ENCODE data around the gene E2F3.

Gene E2F3

DNA sequence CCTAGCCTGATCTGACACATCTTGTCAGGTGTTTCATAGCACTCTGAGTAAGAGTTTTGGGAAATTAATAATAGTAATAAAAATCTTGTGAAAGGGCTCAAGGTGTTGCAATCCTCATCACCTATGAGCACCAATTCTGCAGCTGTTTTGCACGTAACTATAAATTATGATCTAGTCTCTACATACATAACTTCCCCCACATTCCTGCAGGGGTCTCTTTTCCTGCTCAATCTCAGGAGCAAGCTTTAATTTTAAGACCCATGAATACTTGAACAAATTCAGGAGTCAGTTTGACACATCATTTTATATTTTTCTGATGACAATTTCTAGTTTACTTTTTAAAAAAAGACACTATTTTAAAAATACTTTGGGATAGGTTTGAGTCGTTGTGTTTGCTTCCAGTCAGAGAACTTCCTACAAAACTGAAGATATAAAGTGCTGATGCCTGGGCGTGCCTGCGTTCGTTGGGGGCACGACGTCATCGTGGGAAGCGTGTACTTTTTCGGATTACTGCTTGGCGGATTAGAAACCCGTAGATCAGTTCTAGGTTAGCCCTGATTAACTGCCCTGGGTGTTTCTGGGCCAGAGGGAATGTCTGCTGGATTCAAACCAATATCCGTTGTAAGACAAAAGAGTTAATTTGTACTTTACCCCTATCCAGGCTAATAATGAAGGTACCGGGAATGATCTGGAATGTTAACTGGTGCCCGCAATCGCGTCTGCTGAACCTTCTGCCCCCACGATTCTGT lies 1.0 kb upstream of the E2F3 start:
- H3K9ac ChIP-seq (ENCODE audit: low read depth, low read length), result peak overlapping the region; percentile 53
- peak overlapping the region; percentile 23 to 61; a peak in 3 of 4 replicates for H3K4me3 ChIP-seq (ENCODE audit: low read depth in 1 of 2, low read length in 2 of 2)
- H3K4me1 ChIP-seq (ENCODE audit: insufficient read depth, low read length), result peaks cover 26% of the 10 kb centered on the region
- H3K27ac ChIP-seq (ENCODE audit: low read length), result peak overlapping the region; percentile 64
- H3K27me3 ChIP-seq (ENCODE audit: insufficient read depth, low read length, poor library complexity), result no peaks in the 10 kb centered on the region
- DNase-seq (peak; percentile 47), ATAC-seq (ENCODE audit: insufficient read depth, low read depth) (no peak)
- H3K9me3 ChIP-seq (ENCODE audit: insufficient read depth, low read length, severe bottlenecking), result no peaks in the 10 kb centered on the region
- no peak for TF ChIP-seq EZH2 (IDR thresholded peaks at IDR 0.05; ENCODE audit: borderline replicate concordance, low read depth, low read length, severe bottlenecking)
- TF ChIP-seq, protein P1, sequence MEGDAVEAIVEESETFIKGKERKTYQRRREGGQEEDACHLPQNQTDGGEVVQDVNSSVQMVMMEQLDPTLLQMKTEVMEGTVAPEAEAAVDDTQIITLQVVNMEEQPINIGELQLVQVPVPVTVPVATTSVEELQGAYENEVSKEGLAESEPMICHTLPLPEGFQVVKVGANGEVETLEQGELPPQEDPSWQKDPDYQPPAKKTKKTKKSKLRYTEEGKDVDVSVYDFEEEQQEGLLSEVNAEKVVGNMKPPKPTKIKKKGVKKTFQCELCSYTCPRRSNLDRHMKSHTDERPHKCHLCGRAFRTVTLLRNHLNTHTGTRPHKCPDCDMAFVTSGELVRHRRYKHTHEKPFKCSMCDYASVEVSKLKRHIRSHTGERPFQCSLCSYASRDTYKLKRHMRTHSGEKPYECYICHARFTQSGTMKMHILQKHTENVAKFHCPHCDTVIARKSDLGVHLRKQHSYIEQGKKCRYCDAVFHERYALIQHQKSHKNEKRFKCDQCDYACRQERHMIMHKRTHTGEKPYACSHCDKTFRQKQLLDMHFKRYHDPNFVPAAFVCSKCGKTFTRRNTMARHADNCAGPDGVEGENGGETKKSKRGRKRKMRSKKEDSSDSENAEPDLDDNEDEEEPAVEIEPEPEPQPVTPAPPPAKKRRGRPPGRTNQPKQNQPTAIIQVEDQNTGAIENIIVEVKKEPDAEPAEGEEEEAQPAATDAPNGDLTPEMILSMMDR (IDR thresholded peaks at IDR 0.05; ENCODE audit: borderline replicate concordance, extremely low read depth, low read length, poor library complexity, severe bottlenecking), result peak; percentile 69
- peaks cover 7% of the 10 kb centered on the region for H3K36me3 ChIP-seq (ENCODE audit: insufficient read depth, low read length)
- H2AFZ ChIP-seq (ENCODE audit: low read depth, low read length), result peak overlapping the region; percentile 67
- peaks cover 37% of the 10 kb centered on the region for H3K79me2 ChIP-seq (ENCODE audit: insufficient read depth, low read length)
- peak overlapping the region; percentile 75 for H3K4me2 ChIP-seq (ENCODE audit: insufficient read depth, low read length)
- H4K20me1 ChIP-seq (ENCODE audit: insufficient read depth, low read length), result peaks cover 14% of the 10 kb centered on the region

DNA sequence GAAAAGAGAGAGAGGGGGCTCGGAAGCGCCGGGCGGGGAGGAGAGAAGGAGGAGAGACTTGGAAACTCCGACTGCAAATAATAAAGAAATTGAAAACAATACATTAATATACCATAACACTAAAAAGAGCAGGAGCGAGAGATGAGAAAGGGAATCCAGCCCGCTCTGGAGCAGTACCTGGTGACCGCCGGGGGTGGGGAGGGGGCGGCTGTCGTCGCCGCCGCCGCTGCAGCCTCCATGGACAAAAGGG lies 338 bp downstream of the E2F3 start:
- TF ChIP-seq, protein P1 (IDR thresholded peaks at IDR 0.05; ENCODE audit: borderline replicate concordance, extremely low read depth, low read length, poor library complexity, severe bottlenecking), result no peak
- no peak for TF ChIP-seq EZH2 (IDR thresholded peaks at IDR 0.05; ENCODE audit: borderline replicate concordance, low read depth, low read length, severe bottlenecking)
- Histone ChIP-seq H4K20me1 (ENCODE audit: insufficient read depth, low read length) (peaks cover 28% of the 10 kb centered on the region), H3K4me3 (ENCODE audit: low read depth in 1 of 2, low read length in 2 of 2) (peak overlapping the region; percentile 79 to 80), H3K79me2 (ENCODE audit: insufficient read depth, low read length) (peaks cover 51% of the 10 kb centered on the region), H3K4me2 (ENCODE audit: insufficient read depth, low read length) (peak overlapping the region; percentile 89), H2AFZ (ENCODE audit: low read depth, low read length) (no peak overlapping the region; the same call in 1 of the 2 replicates), H3K27ac (ENCODE audit: low read length) (peak overlapping the region; percentile 94), H3K27me3 (ENCODE audit: insufficient read depth, low read length, poor library complexity) (no peaks in the 10 kb centered on the region), H3K9ac (ENCODE audit: low read depth, low read length) (peak overlapping the region; percentile 99), H3K4me1 (ENCODE audit: insufficient read depth, low read length) (peaks cover 39% of the 10 kb centered on the region), H3K9me3 (ENCODE audit: insufficient read depth, low read length, severe bottlenecking) (no peaks in the 10 kb centered on the region), H3K36me3 (ENCODE audit: insufficient read depth, low read length) (peaks cover 21% of the 10 kb centered on the region)
- ATAC-seq (ENCODE audit: insufficient read depth, low read depth) (no peak), DNase-seq (no peak)

DNA sequence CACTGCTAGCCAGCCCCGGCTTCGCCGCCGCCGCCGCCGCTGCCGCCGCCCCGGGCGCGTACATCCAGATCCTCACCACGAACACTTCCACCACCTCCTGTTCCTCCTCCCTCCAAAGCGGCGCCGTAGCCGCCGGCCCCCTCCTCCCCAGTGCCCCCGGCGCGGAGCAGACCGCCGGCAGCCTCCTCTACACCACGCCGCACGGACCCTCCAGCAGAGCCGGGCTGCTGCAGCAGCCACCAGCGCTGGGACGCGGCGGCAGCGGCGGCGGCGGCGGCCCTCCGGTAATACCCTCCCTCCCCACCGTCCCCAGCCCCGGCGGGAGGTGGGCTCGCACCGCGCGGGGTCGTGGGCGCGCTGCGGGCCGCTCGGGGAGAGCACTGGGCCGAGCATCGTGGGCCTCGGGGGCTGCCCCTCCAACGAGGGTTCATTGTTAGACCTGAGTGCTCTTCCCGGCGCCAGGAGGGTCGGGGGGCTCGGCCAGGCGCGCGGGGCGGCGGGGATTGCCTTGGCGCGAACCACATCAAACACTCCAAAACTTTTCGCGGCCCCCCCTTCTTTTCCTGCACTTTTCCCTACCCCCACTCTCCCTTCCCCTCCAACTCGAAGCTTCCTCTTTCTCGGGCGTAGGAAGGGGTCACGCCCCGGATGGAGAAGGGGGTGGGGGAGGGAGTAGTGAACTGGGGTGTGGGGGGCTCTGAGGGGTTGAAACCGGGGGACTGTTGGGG lies 827 bp downstream of the E2F3 start:
- Histone ChIP-seq H3K4me2 (ENCODE audit: insufficient read depth, low read length) (peak overlapping the region; percentile 89), H3K36me3 (ENCODE audit: insufficient read depth, low read length) (peaks cover 25% of the 10 kb centered on the region), H3K79me2 (ENCODE audit: insufficient read depth, low read length) (peaks cover 56% of the 10 kb centered on the region), H3K4me1 (ENCODE audit: insufficient read depth, low read length) (peaks cover 44% of the 10 kb centered on the region), H3K27ac (ENCODE audit: low read length) (peak overlapping the region; percentile 94), H4K20me1 (ENCODE audit: insufficient read depth, low read length) (peaks cover 33% of the 10 kb centered on the region), H3K27me3 (ENCODE audit: insufficient read depth, low read length, poor library complexity) (no peaks in the 10 kb centered on the region), H3K9ac (ENCODE audit: low read depth, low read length) (peak overlapping the region; percentile 99), H3K9me3 (ENCODE audit: insufficient read depth, low read length, severe bottlenecking) (no peaks in the 10 kb centered on the region), H2AFZ (ENCODE audit: low read depth, low read length) (peak overlapping the region; percentile 42), H3K4me3 (ENCODE audit: low read depth in 1 of 2, low read length in 2 of 2) (peak overlapping the region; percentile 79 to 80)
- ATAC-seq (ENCODE audit: insufficient read depth, low read depth), result peak; percentile 14
- TF ChIP-seq, protein P1 (IDR thresholded peaks at IDR 0.05; ENCODE audit: borderline replicate concordance, extremely low read depth, low read length, poor library complexity, severe bottlenecking), result no peak
- TF ChIP-seq EZH2 (IDR thresholded peaks at IDR 0.05; ENCODE audit: borderline replicate concordance, low read depth, low read length, severe bottlenecking), result no peak
- DNase-seq, result peak; percentile 81

Data from DND-41 (cell line).